GM06990 (cell line): ENCODE measurements around the gene CMPK1.

Source experiments
- DNase-seq: peaks from one replicate; pipeline ENCODE4 v3.0.0-alpha.2; 2011; ENCODE audit not compliant: insufficient read length; ENCODE audit errors: extremely low read depth
- H3K27me3 ChIP-seq: replicated peaks from 2 replicates; pipeline ENCODE4 v1.6.0; 2011; ENCODE audit warnings: low read length; ENCODE audit not compliant: control insufficient read depth, insufficient read depth
- H3K36me3 ChIP-seq: 2 replicates; pipeline ENCODE4 v1.5.1; 2011; ENCODE audit warnings: low read length; ENCODE audit not compliant: control insufficient read depth, insufficient read depth
- H3K4me3 ChIP-seq: replicated peaks from 2 replicates; pipeline ENCODE4 v1.5.1; 2011; ENCODE audit warnings: low read depth, mild to moderate bottlenecking, control low read depth, low read length
- TF ChIP-seq, protein P1 (sequence below): IDR thresholded peaks from 2 replicates; pipeline ENCODE4 v1.5.1; 2011; ENCODE audit warnings: low read length, control low read depth, mild to moderate bottlenecking, inconsistent platforms; ENCODE audit not compliant: insufficient read depth, poor library complexity, severe bottlenecking

CMPK1 gene

DNA sequence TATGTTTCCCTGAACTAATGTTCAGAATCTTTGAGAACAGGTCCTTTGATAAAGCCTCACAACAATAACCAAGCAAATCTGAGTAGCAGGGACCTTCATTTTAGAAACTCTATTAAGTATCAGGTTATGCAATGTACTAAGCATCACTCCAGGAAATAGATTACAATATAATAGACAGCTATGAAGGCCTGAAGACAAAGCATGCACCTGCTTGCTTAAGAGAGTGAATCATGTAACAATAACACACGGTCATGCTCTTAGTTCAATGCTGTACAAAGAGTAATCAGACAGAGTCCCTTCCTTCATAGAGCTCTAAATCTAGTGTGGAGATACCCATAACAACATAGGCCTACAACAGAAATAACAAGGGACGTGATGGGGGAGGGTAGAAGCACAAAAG is 8.1 kb upstream of the CMPK1 start:
- H3K4me3 ChIP-seq, result no peak overlapping the region
- TF ChIP-seq, protein P1, sequence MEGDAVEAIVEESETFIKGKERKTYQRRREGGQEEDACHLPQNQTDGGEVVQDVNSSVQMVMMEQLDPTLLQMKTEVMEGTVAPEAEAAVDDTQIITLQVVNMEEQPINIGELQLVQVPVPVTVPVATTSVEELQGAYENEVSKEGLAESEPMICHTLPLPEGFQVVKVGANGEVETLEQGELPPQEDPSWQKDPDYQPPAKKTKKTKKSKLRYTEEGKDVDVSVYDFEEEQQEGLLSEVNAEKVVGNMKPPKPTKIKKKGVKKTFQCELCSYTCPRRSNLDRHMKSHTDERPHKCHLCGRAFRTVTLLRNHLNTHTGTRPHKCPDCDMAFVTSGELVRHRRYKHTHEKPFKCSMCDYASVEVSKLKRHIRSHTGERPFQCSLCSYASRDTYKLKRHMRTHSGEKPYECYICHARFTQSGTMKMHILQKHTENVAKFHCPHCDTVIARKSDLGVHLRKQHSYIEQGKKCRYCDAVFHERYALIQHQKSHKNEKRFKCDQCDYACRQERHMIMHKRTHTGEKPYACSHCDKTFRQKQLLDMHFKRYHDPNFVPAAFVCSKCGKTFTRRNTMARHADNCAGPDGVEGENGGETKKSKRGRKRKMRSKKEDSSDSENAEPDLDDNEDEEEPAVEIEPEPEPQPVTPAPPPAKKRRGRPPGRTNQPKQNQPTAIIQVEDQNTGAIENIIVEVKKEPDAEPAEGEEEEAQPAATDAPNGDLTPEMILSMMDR, result no peak
- no peaks in the 10 kb centered on the region for H3K27me3 ChIP-seq
- H3K36me3 ChIP-seq, result no peaks in the 10 kb centered on the region
- no peak for DNase-seq

DNA sequence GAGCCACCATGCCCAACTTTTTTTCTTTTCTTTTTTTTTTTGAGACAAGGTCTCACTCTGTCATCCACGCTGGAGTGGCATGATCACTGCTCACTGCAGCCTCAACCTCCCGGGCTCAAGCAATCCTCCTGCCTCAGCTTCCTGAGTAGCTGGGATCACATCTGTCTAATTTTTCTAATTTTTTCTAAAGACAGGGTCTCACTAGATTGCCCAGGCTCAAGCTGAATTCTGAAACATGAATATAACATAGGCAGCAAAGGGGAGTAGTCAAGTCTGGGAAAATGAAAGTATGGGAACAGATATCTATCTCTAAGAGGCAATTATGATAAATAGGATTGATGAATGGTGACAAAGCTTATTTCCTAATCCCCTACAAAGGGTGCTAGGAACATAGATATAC is 7.3 kb upstream of the CMPK1 start:
- Histone ChIP-seq H3K36me3 (no peaks in the 10 kb centered on the region), H3K4me3 (no peak overlapping the region), H3K27me3 (no peaks in the 10 kb centered on the region)
- TF ChIP-seq, protein P1, result no peak
- no peak for DNase-seq

DNA sequence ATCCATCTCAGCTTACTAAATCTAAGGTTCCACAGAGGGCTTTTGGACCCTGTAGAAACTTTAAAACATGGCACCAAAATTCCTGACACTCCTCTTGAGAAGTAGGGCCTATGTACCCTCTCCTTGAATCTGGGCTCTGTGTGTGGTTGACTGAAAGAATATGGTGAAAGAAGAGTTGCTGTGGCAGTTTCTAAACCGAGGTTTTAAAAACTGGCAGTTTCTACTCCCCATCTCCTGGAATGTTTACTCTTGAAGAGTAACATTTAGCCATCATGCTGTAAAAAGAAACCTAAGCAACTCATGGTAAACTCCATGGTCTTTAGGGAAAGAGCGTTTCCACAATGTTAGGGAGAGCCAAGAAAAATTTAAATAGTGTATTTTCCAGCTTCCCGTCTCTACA is 4.6 kb upstream of the CMPK1 start:
- no peak for DNase-seq
- no peak overlapping the region for H3K4me3 ChIP-seq
- no peaks in the 10 kb centered on the region for H3K27me3 ChIP-seq
- TF ChIP-seq, protein P1, result no peak
- H3K36me3 ChIP-seq, result no peaks in the 10 kb centered on the region

DNA sequence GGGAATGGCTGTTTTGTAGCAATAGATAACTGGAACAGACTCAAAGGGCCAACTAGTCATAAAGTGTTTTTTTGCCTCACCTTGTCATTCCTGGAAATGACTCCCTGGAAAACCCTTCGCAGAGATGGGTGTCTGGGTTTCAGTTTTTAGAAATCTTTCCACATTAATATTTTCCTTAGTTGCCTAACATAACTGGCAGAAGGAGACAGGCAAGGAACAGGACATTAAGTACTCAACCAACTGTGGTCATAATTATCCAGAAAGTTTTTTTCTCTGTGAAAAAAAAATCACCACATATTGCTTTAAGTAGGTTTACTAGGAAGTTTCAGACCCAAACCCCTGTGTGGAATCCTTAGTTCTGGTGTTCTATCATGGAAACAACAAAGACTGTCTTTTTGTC is 3.4 kb upstream of the CMPK1 start:
- Histone ChIP-seq H3K36me3 (no peaks in the 10 kb centered on the region), H3K27me3 (no peaks in the 10 kb centered on the region), H3K4me3 (no peak overlapping the region)
- TF ChIP-seq, protein P1, result no peak
- DNase-seq, result no peak

DNA sequence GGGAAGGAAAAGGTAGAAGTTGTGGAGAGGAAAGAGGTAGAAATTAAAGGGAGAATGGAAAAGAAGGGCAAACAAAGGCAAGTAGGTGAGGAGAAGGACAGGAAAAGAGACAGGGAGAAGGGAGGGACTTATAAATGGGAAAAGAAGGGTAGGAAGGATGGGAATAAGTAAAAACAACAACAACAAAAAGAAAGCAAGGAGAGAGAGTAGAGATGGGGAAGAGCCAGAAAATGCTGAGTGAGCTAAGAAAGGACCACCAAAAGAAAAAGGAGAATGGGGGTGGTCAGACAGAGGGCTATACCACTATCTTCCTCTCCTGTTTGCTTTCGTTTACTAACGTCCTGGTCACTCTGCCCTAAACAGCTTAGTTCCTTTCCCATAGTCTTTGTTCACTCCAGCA is 1.7 kb upstream of the CMPK1 start:
- TF ChIP-seq, protein P1, result no peak
- H3K36me3 ChIP-seq, result no peaks in the 10 kb centered on the region
- H3K4me3 ChIP-seq, result no peak overlapping the region
- no peaks in the 10 kb centered on the region for H3K27me3 ChIP-seq
- no peak for DNase-seq
